ENCODE data around the gene FAAP20. TPM values are rescaled to one million over a fixed set of nuclear protein-coding genes. Genes with fewer than 3 reads are reported as not detected.

FAAP20 gene
- total RNA-seq, 1 donor from 2014 or later = 11.3 TPM

GRCh38 chr1:2231532-2232254 is 37.1 kb upstream of the FAAP20 start:
- Mint-ChIP-seq H3K27me3 (ENCODE audit: insufficient read depth, low read depth) (peaks cover 2% of the 10 kb centered on the region), H3K4me3 (peak overlapping the region; percentile 98), H3K4me1 (peaks cover 53% of the 10 kb centered on the region), H3K27ac (peak overlapping the region; percentile 37), H3K36me3 (peaks cover 9% of the 10 kb centered on the region), H3K9me3 (no peaks in the 10 kb centered on the region)
- Histone ChIP-seq H3K4me3 (peak overlapping the region; percentile 98), H3K4me2 (peak overlapping the region; percentile 99), H4K20me1 (ENCODE audit: low read depth) (peaks cover 81% of the 10 kb centered on the region), H3K27me3 (peaks cover 3% of the 10 kb centered on the region), H3K9ac (no peak overlapping the region), H3F3A (ENCODE audit: low read depth) (peaks cover 12% of the 10 kb centered on the region), H3K79me2 (ENCODE audit: low read depth) (peaks cover 81% of the 10 kb centered on the region), H3K9me3 (ENCODE audit: low read depth) (no peaks in the 10 kb centered on the region), H3K27ac (no peak overlapping the region), H2AFZ (replicated peaks) (no peak overlapping the region), H3K36me3 (no peaks in the 10 kb centered on the region), H3K4me1 (peaks cover 49% of the 10 kb centered on the region)
- no peak for TF ChIP-seq CTCF (IDR thresholded peaks at IDR 0.05)
- no peak for TF ChIP-seq EZH2phosphoT487 (IDR thresholded peaks at IDR 0.05)
- TF ChIP-seq EZH2 (IDR thresholded peaks at IDR 0.05) = no peak
- DNase-seq (ENCODE audit: low spot score) = peak; percentile 75

GRCh38 chr1:2230781-2231531 is 36.4 kb upstream of the FAAP20 start:
- no peak for DNase-seq (ENCODE audit: low spot score)
- no peak overlapping the region for H3K27ac ChIP-seq
- peaks cover 2% of the 10 kb centered on the region for H3K9me3 Mint-ChIP-seq
- H3K9me3 ChIP-seq (ENCODE audit: low read depth) = no peaks in the 10 kb centered on the region
- H3K9ac ChIP-seq = peak overlapping the region; percentile 35
- peaks cover 74% of the 10 kb centered on the region for H3K79me2 ChIP-seq (ENCODE audit: low read depth)
- H3K27me3 Mint-ChIP-seq (ENCODE audit: insufficient read depth, low read depth) = peaks cover 2% of the 10 kb centered on the region
- H4K20me1 ChIP-seq (ENCODE audit: low read depth) = peaks cover 74% of the 10 kb centered on the region
- peaks cover 17% of the 10 kb centered on the region for H3F3A ChIP-seq (ENCODE audit: low read depth)
- peaks cover 50% of the 10 kb centered on the region for H3K4me1 ChIP-seq
- H3K4me2 ChIP-seq = peak overlapping the region; percentile 99
- peaks cover 11% of the 10 kb centered on the region for H3K27me3 ChIP-seq
- peak overlapping the region; percentile 98 for H3K4me3 Mint-ChIP-seq
- no peak for TF ChIP-seq EZH2phosphoT487 (IDR thresholded peaks at IDR 0.05)
- no peak for TF ChIP-seq CTCF (IDR thresholded peaks at IDR 0.05)
- no peak for TF ChIP-seq EZH2 (IDR thresholded peaks at IDR 0.05)
- peak overlapping the region; percentile 28 for H3K27ac Mint-ChIP-seq
- H3K36me3 Mint-ChIP-seq = peaks cover 9% of the 10 kb centered on the region
- no peaks in the 10 kb centered on the region for H3K36me3 ChIP-seq
- no peak overlapping the region for H2AFZ ChIP-seq (replicated peaks)
- H3K4me3 ChIP-seq = peak overlapping the region; percentile 98
- H3K4me1 Mint-ChIP-seq = peaks cover 51% of the 10 kb centered on the region

- Mint-ChIP-seq H3K4me3 (peak overlapping the region; percentile 98), H3K27me3 (ENCODE audit: insufficient read depth, low read depth) (peaks cover 2% of the 10 kb centered on the region), H3K27ac (no peak overlapping the region), H3K36me3 (peaks cover 4% of the 10 kb centered on the region), H3K4me1 (peaks cover 43% of the 10 kb centered on the region), H3K9me3 (peaks cover 2% of the 10 kb centered on the region)
- no peak overlapping the region for H3K27ac ChIP-seq
- peaks cover 65% of the 10 kb centered on the region for H4K20me1 ChIP-seq (ENCODE audit: low read depth)
- H3K9me3 ChIP-seq (ENCODE audit: low read depth) = no peaks in the 10 kb centered on the region
- H3K4me3 ChIP-seq = peak overlapping the region; percentile 98
- peaks cover 45% of the 10 kb centered on the region for H3K4me1 ChIP-seq
- H2AFZ ChIP-seq (replicated peaks) = no peak overlapping the region
- H3K36me3 ChIP-seq = no peaks in the 10 kb centered on the region
- peak overlapping the region; percentile 35 for H3K9ac ChIP-seq
- peak overlapping the region; percentile 99 for H3K4me2 ChIP-seq
- H3K79me2 ChIP-seq (ENCODE audit: low read depth) = peaks cover 65% of the 10 kb centered on the region
- no peak for TF ChIP-seq EZH2 (IDR thresholded peaks at IDR 0.05)
- TF ChIP-seq EZH2phosphoT487 (IDR thresholded peaks at IDR 0.05) = no peak
- peaks cover 13% of the 10 kb centered on the region for H3K27me3 ChIP-seq
- H3F3A ChIP-seq (ENCODE audit: low read depth) = peaks cover 17% of the 10 kb centered on the region
- no peak for DNase-seq (ENCODE audit: low spot score)
Measured at GRCh38 chr1:2229911-2230731, 35.5 kb upstream of the FAAP20 start.
